ENCODE results near the gene PKD2L1. TPM values are rescaled to one million over a fixed set of nuclear protein-coding genes. Genes with fewer than 3 reads are reported as not detected.

Gene PKD2L1
- total RNA-seq, 2 experiments from 2014 or later, result 0.76 TPM; not detected in 1

GRCh38 chr10:100333661-100334440 lies 3.8 kb upstream of the PKD2L1 start:
- TF ChIP-seq EZH2phosphoT487 (IDR thresholded peaks at IDR 0.05; ENCODE audit: borderline replicate concordance, low read depth, low read length) (no peak), CTCF (conservative IDR thresholded peaks at IDR 0.05; ENCODE audit: low read length) (no peak)
- Histone ChIP-seq H3K9me3 (ENCODE audit: low read length) (no peaks in the 10 kb centered on the region), H2AFZ (ENCODE audit: low read length) (no peak overlapping the region), H3K9me2 (ENCODE audit: insufficient read depth, low read length) (no peaks in the 10 kb centered on the region), H3K27ac (ENCODE audit: low read depth, low read length, poor library complexity, severe bottlenecking) (no peak overlapping the region), H3K36me3 (ENCODE audit: insufficient read depth, low read length) (no peaks in the 10 kb centered on the region), H3K4me3 (ENCODE audit: low read depth, low read length, poor library complexity, severe bottlenecking) (no peak overlapping the region), H3K4me1 (ENCODE audit: insufficient read depth, low read length, poor library complexity, severe bottlenecking) (peaks cover 5% of the 10 kb centered on the region), H3K79me2 (ENCODE audit: insufficient read depth, low read depth, low read length) (no peaks in the 10 kb centered on the region), H4K20me1 (ENCODE audit: insufficient read depth, low read length) (no peaks in the 10 kb centered on the region), H3K4me2 (ENCODE audit: low read length) (no peak overlapping the region)
- ChIA-PET POLR2A (interaction anchor here (0.7 to 1.4 kb wide), 5 partner anchors 12 to 100 kb away, joined by 3 to 4 read pairs (median 3); no protein-coding TSS in a partner anchor), CTCF (ENCODE audit: unreplicated experiment) (interaction anchor here (0.9 kb wide), 1 partner anchor 100 kb away, joined by 4 read pairs; no protein-coding TSS in a partner anchor)
- BruUV-seq (replicated peaks), result no TSS peak
- intact Hi-C loops (cut with micrococcal nuclease; ENCODE audit: unreplicated experiment), result loop anchor here (10.0 kb wide), 1 partner anchor 541 kb away; no protein-coding TSS in a partner anchor
- no peak for DNase-seq (ENCODE audit: low spot score)

GRCh38 chr10:100333106-100333505 lies 3.1 kb upstream of the PKD2L1 start:
- TF ChIP-seq CTCF (conservative IDR thresholded peaks at IDR 0.05; ENCODE audit: low read length) (no peak; the same call in 1 of the 2 replicates), EZH2phosphoT487 (IDR thresholded peaks at IDR 0.05; ENCODE audit: borderline replicate concordance, low read depth, low read length) (no peak)
- Histone ChIP-seq H3K4me2 (ENCODE audit: low read length) (no peak overlapping the region), H3K4me1 (ENCODE audit: insufficient read depth, low read length, poor library complexity, severe bottlenecking) (no peaks in the 10 kb centered on the region), H3K36me3 (ENCODE audit: insufficient read depth, low read length) (no peaks in the 10 kb centered on the region), H3K27ac (ENCODE audit: low read depth, low read length, poor library complexity, severe bottlenecking) (no peak overlapping the region), H3K4me3 (ENCODE audit: low read depth, low read length, poor library complexity, severe bottlenecking) (no peak overlapping the region), H3K9me2 (ENCODE audit: insufficient read depth, low read length) (no peaks in the 10 kb centered on the region), H4K20me1 (ENCODE audit: insufficient read depth, low read length) (no peaks in the 10 kb centered on the region), H3K79me2 (ENCODE audit: insufficient read depth, low read depth, low read length) (no peaks in the 10 kb centered on the region), H2AFZ (ENCODE audit: low read length) (no peak overlapping the region), H3K9me3 (ENCODE audit: low read length) (no peaks in the 10 kb centered on the region)
- BruUV-seq (replicated peaks), result no TSS peak
- no peak for DNase-seq (ENCODE audit: low spot score)
- CTCF ChIA-PET (ENCODE audit: unreplicated experiment), result interaction anchor here (0.9 kb wide), 1 partner anchor 101 kb away, joined by 4 read pairs; no protein-coding TSS in a partner anchor
- POLR2A ChIA-PET, result interaction anchor here (0.7 to 1.1 kb wide), 4 partner anchors 13 to 176 kb away, joined by 3 read pairs; no protein-coding TSS in a partner anchor
- intact Hi-C loops (cut with micrococcal nuclease; ENCODE audit: unreplicated experiment), result loop anchor here (10.0 kb wide), 1 partner anchor 542 kb away; no protein-coding TSS in a partner anchor

GRCh38 chr10:100328198-100328597 lies 1.8 kb downstream of the PKD2L1 start:
- H3K9me2 ChIP-seq (ENCODE audit: insufficient read depth, low read length), result no peaks in the 10 kb centered on the region
- no peak overlapping the region; the same call in 1 of the 2 replicates for H2AFZ ChIP-seq (ENCODE audit: low read length)
- H3K27ac ChIP-seq (ENCODE audit: low read depth, low read length, poor library complexity, severe bottlenecking), result no peak overlapping the region
- H3K36me3 ChIP-seq (ENCODE audit: insufficient read depth, low read length), result no peaks in the 10 kb centered on the region
- no peak overlapping the region for H3K4me2 ChIP-seq (ENCODE audit: low read length)
- BruUV-seq (replicated peaks), result no TSS peak
- intact Hi-C loops (cut with micrococcal nuclease; ENCODE audit: unreplicated experiment), result no loop called here
- DNase-seq (ENCODE audit: low spot score), result no peak
- no peaks in the 10 kb centered on the region for H3K79me2 ChIP-seq (ENCODE audit: insufficient read depth, low read depth, low read length)
- H4K20me1 ChIP-seq (ENCODE audit: insufficient read depth, low read length), result no peaks in the 10 kb centered on the region
- peaks cover 16% of the 10 kb centered on the region for H3K4me1 ChIP-seq (ENCODE audit: insufficient read depth, low read length, poor library complexity, severe bottlenecking)
- TF ChIP-seq EZH2phosphoT487 (IDR thresholded peaks at IDR 0.05; ENCODE audit: borderline replicate concordance, low read depth, low read length) (no peak), CTCF (conservative IDR thresholded peaks at IDR 0.05; ENCODE audit: low read length) (no peak)
- ChIA-PET POLR2A (interaction anchor here (0.6 to 5.3 kb wide), 6 partner anchors 15 to 549 kb away, joined by 3 to 52 read pairs (median 4); partner anchors contain the start of gene SCD), CTCF (ENCODE audit: unreplicated experiment) (no interaction called here)
- no peak overlapping the region for H3K4me3 ChIP-seq (ENCODE audit: low read depth, low read length, poor library complexity, severe bottlenecking)
- H3K9me3 ChIP-seq (ENCODE audit: low read length), result no peaks in the 10 kb centered on the region
